Measurements from ENCODE around the gene SLC4A5. TPM values are rescaled to one million over a fixed set of nuclear protein-coding genes. Genes with fewer than 3 reads are reported as not detected.

SLC4A5 gene
- total and polyA plus RNA-seq, 2 of the 8 experiments (the other 6 are each of a cell fraction or from before 2014, with no cell fraction given), result 0.42 to 0.52 TPM

DNA sequence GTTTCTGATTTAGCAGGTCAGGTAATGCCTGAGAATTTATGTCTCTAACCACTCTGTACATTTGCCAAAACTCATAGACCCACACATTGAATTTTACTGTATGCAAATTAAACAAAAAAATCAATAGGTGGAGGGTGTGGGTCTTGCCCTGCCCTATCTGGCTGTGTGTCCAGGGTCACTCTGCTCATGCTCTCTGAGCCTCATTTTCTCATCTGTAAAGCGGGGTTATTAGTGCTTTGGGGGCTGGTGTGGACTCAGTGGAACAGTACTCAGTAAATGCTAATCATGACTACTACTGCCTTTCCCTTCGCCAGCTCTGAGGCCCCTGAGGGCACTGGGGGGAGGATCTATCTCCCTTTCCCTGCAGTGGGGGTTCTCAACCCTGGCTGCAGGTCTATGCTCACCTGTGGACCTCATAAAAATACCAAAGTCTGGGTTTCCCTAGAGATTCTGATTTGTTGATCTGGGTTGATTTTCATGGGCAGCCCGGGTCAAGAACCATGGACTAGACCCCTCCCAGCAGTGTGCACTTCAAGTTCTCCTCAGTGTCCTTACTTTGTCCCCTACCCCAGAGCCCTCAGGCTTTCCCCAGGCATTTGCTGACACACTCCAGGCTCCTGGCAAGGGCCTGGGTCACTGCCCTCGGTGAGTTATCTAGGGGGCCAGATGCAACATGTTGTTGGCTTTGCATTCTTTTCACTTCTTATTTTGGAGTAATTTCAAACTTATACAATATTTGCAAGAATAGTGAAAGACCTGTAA is 117.3 kb downstream of the SLC4A5 start:
- DNase-seq (ENCODE audit: low read depth in 1 of 2, low spot score in 2 of 2), result no peak
- TF ChIP-seq JUND (IDR thresholded peaks at IDR 0.05; ENCODE audit: low read length), result no peak
- no peak; a peak in 1 of 3 replicates for TF ChIP-seq POLR2A (IDR thresholded peaks at IDR 0.05; ENCODE audit: control extremely low read depth in 1 of 2, low read depth in 2 of 2, low read length in 2 of 2)
- no peak for TF ChIP-seq BCL11A (IDR thresholded peaks at IDR 0.05; ENCODE audit: low read depth in 2 of 2, low read length in 2 of 2)
- TF ChIP-seq KDM1A (IDR thresholded peaks at IDR 0.05; ENCODE audit: borderline replicate concordance, low read length), result no peak
- no peak for TF ChIP-seq BACH1 (IDR thresholded peaks at IDR 0.05; ENCODE audit: low read length)
- no peak for TF ChIP-seq KDM5A (IDR thresholded peaks at IDR 0.05; ENCODE audit: low read length)
- TF ChIP-seq SRF (IDR thresholded peaks at IDR 0.05; ENCODE audit: low read depth, low read length), result no peak
- no peak for TF ChIP-seq CTBP2 (IDR thresholded peaks at IDR 0.05; ENCODE audit: borderline replicate concordance, insufficient read depth, insufficient read length, low read length)
- no peak for TF ChIP-seq HDAC2 (IDR thresholded peaks at IDR 0.05; ENCODE audit: borderline replicate concordance in 1 of 2, low read depth in 2 of 2, low read length in 2 of 2)
- no peak for TF ChIP-seq EZH2 (IDR thresholded peaks at IDR 0.05; ENCODE audit: low read depth, low read length, severe bottlenecking)
- no peak for TF ChIP-seq TCF12 (IDR thresholded peaks at IDR 0.05; ENCODE audit: low read depth, low read length)
- no peak for TF ChIP-seq SP4 (IDR thresholded peaks at IDR 0.05; ENCODE audit: low read length)
- no peak for TF ChIP-seq GTF2F1 (IDR thresholded peaks at IDR 0.05; ENCODE audit: borderline replicate concordance, low read depth, low read length)

More for the DNA sequence above, 117.3 kb downstream of the SLC4A5 start:
- Histone ChIP-seq H2AK5ac (ENCODE audit: low read depth, low read length) (no peak overlapping the region), H3K4ac (replicated peaks; ENCODE audit: insufficient read length, low read depth, low read length) (no peak overlapping the region), H3K9ac (replicated peaks in 1 of 4; ENCODE audit: extremely low read depth in 1 of 4, low read depth in 3 of 4, low read length in 3 of 4) (no peak overlapping the region), H3K4me3 (ENCODE audit: extremely low read depth in 1 of 4, insufficient read depth in 2 of 4, low read depth in 3 of 4, low read length in 4 of 4) (no peak overlapping the region), H4K91ac (replicated peaks; ENCODE audit: insufficient read length, low read length) (no peak overlapping the region), H2BK5ac (ENCODE audit: low read depth, low read length) (no peak overlapping the region), H3K56ac (replicated peaks; ENCODE audit: insufficient read length, low read depth, low read length) (no peak overlapping the region), H4K20me1 (replicated peaks in 1 of 2; ENCODE audit: control insufficient read depth in 1 of 2, insufficient read depth in 2 of 2, low read length in 2 of 2) (no peaks in the 10 kb centered on the region), H4K5ac (ENCODE audit: insufficient read length, low read depth, low read length) (no peak overlapping the region), H3K79me1 (ENCODE audit: low read depth, low read length) (no peaks in the 10 kb centered on the region), H3K23ac (ENCODE audit: insufficient read length) (no peak overlapping the region), H3K4me1 (replicated peaks in 1 of 4; ENCODE audit: control insufficient read depth in 3 of 4, insufficient read depth in 4 of 4, low read length in 3 of 4) (peaks cover 0 to 3% (median 1%) of the 10 kb centered on the region in 4 experiments; a peak in 3 of 7 replicates), H3K4me2 (ENCODE audit: insufficient read depth in 1 of 2, low read depth in 2 of 2, low read length in 2 of 2) (no peak overlapping the region), H2BK12ac (ENCODE audit: low read depth, low read length) (no peak overlapping the region), H4K8ac (ENCODE audit: extremely low read depth, insufficient read depth, low read length) (no peak overlapping the region), H2BK15ac (ENCODE audit: low read length) (no peak overlapping the region), H3K18ac (ENCODE audit: extremely low read depth, low read length) (no peak overlapping the region), H3K79me2 (ENCODE audit: control insufficient read depth in 1 of 2, insufficient read depth in 2 of 2, low read length in 2 of 2) (no peaks in the 10 kb centered on the region), H3K9me3 (ENCODE audit: insufficient read depth in 2 of 2, low read depth in 1 of 2, low read length in 1 of 2) (no peaks in the 10 kb centered on the region), H2AFZ (ENCODE audit: low read length) (no peak overlapping the region), H3K36me3 (ENCODE audit: control insufficient read depth in 2 of 4, insufficient read depth in 4 of 4, low read length in 3 of 4) (no peaks in the 10 kb centered on the region; a peak in 1 of 8 replicates), H3K27ac (ENCODE audit: low read depth, low read length) (no peak overlapping the region), H3K23me2 (ENCODE audit: low read depth, low read length) (no peaks in the 10 kb centered on the region), H2BK120ac (replicated peaks; ENCODE audit: low read depth, low read length) (no peak overlapping the region), H3K14ac (ENCODE audit: insufficient read length) (no peak overlapping the region), H2BK20ac (ENCODE audit: low read length) (no peak overlapping the region), H3K27me3 (replicated peaks in 1 of 4; ENCODE audit: control insufficient read depth in 3 of 4, extremely low read depth in 1 of 4, insufficient read depth in 3 of 4, low read length in 3 of 4) (no peaks in the 10 kb centered on the region)
- no peak for FAIRE-seq
- ChIA-PET POLR2A (ENCODE audit: partially characterized antibody) (interaction anchor here (1.0 to 72.1 kb wide), 4 partner anchors 9 to 48 kb away, joined by 3 to 2699 read pairs (median 82); partner anchors contain the start of genes BOLA3, MOB1A and MTHFD2), CTCF (ENCODE audit: partially characterized antibody) (interaction anchor here (1.1 to 3.0 kb wide), 2 partner anchors 10 to 24 kb away, joined by 3 to 10 read pairs; no protein-coding TSS in a partner anchor)
- 92% methylated on average over 4 of the region's 4 CpGs; no CpG with 5 or more reads in 1 of the 2 experiments for WGBS, 2 experiments (ENCODE audit: extremely low coverage in 1 of 2, insufficient coverage in 1 of 2, insufficient read length in 1 of 2, insufficient replicate concordance in 2 of 2, low coverage in 1 of 2, low lambda C conversion rate in 2 of 2, missing lambda C conversion rate in 1 of 2)

All from H1 (cell line).